Chondrocyte (in vitro differentiated cells): ENCODE results near the gene ATG4D. TPM values are rescaled to one million over a fixed set of nuclear protein-coding genes. Genes with fewer than 3 reads are reported as not detected.

ENCODE experiments used
- DNase-seq: peaks from one replicate; pipeline ENCODE4 v3.0.0; 2021; ENCODE audit warnings: mixed read lengths, low spot score
- H3K27ac Mint-ChIP-seq: one replicate; pipeline ENCODE4 v1.8.0; 2021; ENCODE audit warnings: mild to moderate bottlenecking, moderate library complexity, mixed read lengths; ENCODE audit not compliant: unreplicated experiment
- H3K27me3 Mint-ChIP-seq: 2 replicates; pipeline ENCODE4 v1.8.0; 2021; ENCODE audit warnings: low read depth, mixed read lengths
- H3K36me3 Mint-ChIP-seq: 2 replicates; pipeline ENCODE4 v1.8.0; 2021; ENCODE audit warnings: low read depth, mixed read lengths
- H3K4me1 Mint-ChIP-seq: 2 replicates; pipeline ENCODE4 v1.8.0; 2021; ENCODE audit warnings: low read depth, mild to moderate bottlenecking, mixed read lengths
- H3K4me3 Mint-ChIP-seq: one replicate; pipeline ENCODE4 v1.8.0; 2021; ENCODE audit warnings: mild to moderate bottlenecking, moderate library complexity, mixed read lengths; ENCODE audit not compliant: unreplicated experiment
- H3K9me3 Mint-ChIP-seq: 2 replicates; pipeline ENCODE4 v1.8.0; 2021; ENCODE audit warnings: low read depth, mixed read lengths
- total RNA-seq: library from RNA; stranded (reverse); gene quantifications from 3 replicates; pipeline ENCODE4 v1.2.1, GENCODE V29; 2021
- TF ChIP-seq, protein P1 (sequence below): fragments of 200-600 bp; sonication (generic); IDR thresholded peaks from 2 replicates; pipeline ENCODE4 v1.5.0; 2021; ENCODE audit warnings: antibody characterized with exemption, mild to moderate bottlenecking, moderate library complexity

ATG4D gene
- total RNA-seq, 1 donor from 2014 or later: 23.2 TPM

DNA sequence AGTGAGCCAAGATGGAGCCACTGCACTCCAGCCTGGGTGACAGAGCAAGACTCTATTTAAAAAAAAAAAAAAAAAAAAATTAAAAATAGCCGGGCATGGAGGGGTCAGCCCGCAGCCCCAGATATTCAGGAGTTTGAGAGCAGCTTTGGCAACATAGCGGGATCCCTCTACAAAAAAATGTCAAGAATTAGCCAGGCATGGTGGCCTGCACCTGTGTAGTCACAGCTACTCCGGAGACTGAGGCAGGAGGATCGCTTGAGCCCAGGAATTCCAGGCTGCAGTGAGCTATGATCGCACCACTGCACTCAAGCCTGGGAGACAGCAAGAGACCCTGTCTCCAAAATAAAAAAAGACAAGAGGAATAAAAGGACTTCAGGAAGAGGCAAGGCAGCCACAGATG, 42.7 kb downstream of the ATG4D start:
- Mint-ChIP-seq H3K9me3 (no peaks in the 10 kb centered on the region), H3K27me3 (peaks cover 15% of the 10 kb centered on the region), H3K4me1 (no peaks in the 10 kb centered on the region), H3K4me3 (no peak overlapping the region), H3K27ac (no peak overlapping the region), H3K36me3 (peaks cover 6% of the 10 kb centered on the region)
- TF ChIP-seq, protein P1, sequence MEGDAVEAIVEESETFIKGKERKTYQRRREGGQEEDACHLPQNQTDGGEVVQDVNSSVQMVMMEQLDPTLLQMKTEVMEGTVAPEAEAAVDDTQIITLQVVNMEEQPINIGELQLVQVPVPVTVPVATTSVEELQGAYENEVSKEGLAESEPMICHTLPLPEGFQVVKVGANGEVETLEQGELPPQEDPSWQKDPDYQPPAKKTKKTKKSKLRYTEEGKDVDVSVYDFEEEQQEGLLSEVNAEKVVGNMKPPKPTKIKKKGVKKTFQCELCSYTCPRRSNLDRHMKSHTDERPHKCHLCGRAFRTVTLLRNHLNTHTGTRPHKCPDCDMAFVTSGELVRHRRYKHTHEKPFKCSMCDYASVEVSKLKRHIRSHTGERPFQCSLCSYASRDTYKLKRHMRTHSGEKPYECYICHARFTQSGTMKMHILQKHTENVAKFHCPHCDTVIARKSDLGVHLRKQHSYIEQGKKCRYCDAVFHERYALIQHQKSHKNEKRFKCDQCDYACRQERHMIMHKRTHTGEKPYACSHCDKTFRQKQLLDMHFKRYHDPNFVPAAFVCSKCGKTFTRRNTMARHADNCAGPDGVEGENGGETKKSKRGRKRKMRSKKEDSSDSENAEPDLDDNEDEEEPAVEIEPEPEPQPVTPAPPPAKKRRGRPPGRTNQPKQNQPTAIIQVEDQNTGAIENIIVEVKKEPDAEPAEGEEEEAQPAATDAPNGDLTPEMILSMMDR: no peak
- DNase-seq: no peak

DNA sequence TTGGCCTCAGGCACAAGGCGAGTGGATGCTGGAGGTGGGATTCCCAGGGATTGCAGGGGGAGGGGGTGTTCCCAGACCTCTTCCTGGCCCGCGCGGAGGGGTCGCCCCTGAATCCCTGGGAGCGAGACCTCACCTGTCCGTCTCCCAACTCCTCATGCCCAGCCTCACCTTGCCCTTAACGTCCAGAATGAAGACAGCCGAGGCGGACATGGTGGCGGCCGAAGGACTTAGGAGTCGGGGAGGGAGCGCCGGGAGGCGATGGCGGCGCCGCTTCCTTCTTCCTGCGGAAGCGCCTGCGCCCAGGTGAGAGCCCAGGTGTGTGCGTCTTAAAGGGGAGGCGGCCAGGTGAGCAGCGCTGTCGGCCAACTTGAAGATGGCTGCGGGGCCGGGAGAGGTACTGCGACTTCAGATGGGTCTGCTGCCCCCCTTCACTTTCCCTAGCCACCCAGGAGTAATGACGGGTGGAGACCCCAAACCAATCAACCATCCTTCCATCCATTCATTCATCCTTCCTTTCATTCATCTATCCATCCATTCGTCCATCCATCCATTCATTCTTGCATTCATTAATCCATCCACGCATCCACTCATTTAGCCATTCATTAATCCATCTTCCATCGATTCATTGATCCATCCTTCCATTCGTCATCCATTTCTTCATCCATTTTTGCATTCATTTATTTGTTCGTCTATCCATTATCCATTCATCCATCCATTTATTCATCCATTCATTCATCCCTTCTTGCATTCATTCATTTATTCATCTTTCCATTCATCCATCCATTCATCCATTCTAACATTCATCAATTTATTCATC, 43.5 kb downstream of the ATG4D start, which contains the start of gene AP1M2:
Gene AP1M2 (minus strand): TSS at position 291 of the 817 bp plus-strand sequence. CDS start 81 bp downstream, at position 210.
- no peaks in the 10 kb centered on the region for H3K4me1 Mint-ChIP-seq
- no peak within 1 kb of the TSS for H3K27ac Mint-ChIP-seq
- H3K9me3 Mint-ChIP-seq: no peaks in the 10 kb centered on the region
- TF ChIP-seq, protein P1: no peak
- no peak within 1 kb of the TSS for H3K4me3 Mint-ChIP-seq
- peaks cover 6% of the 10 kb centered on the region for H3K36me3 Mint-ChIP-seq
- no peak for DNase-seq
- peaks cover 15% of the 10 kb centered on the region for H3K27me3 Mint-ChIP-seq

DNA sequence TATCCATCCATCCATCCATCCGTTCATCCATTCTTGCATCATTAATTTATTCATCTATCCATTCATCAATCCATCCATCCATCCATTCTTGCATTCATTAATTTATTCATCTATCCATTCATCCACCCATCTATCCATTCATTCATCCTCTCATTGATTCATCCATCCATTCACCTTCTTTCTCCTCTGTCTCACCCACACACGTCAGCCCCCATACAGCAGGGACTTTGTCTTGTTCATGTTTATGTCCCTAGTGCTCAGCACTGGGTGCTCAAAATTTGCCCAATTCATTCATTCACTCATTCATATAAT, 44.1 kb downstream of the ATG4D start:
- Mint-ChIP-seq H3K4me1 (no peaks in the 10 kb centered on the region), H3K36me3 (peaks cover 6% of the 10 kb centered on the region), H3K27ac (no peak overlapping the region), H3K27me3 (peaks cover 15% of the 10 kb centered on the region), H3K4me3 (no peak overlapping the region), H3K9me3 (no peaks in the 10 kb centered on the region)
- DNase-seq: no peak
- TF ChIP-seq, protein P1: no peak

DNA sequence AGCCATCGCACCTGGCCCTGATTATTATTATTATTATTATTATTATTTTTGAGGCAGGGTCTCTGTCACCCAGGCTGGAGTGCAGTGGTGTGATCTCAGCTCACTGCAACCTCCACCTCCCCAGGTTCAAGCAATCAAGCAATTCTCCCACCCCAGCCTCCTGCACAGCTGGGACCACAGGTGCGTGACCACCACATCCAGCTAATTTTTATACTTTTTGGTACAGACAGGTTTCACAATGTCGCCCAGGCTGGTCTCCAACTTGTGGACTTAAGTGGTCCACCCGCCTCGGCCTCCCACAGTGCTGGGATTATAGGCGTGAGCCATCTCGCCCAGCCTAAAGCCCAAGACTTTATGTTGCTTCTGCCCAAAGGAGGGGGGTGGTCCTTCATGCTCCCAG, 49.4 kb downstream of the ATG4D start:
- DNase-seq: no peak
- Mint-ChIP-seq H3K27ac (no peak overlapping the region), H3K36me3 (no peaks in the 10 kb centered on the region), H3K4me3 (no peak overlapping the region), H3K27me3 (peaks cover 2% of the 10 kb centered on the region), H3K9me3 (no peaks in the 10 kb centered on the region), H3K4me1 (peaks cover 7% of the 10 kb centered on the region)
- TF ChIP-seq, protein P1: no peak

DNA sequence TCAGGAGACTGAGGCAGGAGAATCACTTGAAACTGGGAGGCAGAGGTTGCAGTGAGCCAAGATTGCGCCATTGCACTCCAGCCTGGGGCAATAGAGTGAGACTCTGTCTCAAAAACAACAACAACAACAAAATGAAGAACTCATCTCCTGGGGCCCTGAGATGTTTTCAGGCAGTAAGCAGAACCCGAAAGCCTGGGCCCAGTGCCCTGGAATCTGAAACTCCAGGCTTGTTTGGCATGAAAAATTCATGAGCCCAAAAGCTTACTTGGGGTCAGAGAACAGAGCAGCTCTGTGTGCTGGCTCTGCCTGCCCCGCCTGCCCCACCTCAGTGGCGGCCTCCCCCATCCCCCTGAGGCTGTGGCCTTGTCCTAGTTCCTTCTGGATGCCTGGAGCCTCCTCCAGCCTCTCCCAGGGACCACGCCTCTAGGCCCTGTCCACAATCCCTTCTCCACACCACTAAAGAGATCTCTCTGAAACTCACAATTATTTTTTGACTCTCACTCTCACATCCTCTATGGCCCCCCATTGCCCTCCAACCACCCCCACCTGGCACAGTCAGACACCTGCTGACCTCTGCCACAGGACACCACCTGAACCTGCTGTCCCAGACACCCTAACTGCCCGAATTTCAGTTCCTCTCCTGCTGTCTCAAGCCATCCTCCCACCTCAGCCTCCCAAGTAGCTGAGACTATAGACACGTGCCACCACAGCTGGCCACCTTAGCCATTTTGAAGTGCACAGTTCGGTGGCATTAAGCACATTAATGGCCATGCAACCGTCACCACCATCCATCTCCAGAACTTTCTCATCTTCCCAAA, 50.3 kb downstream of the ATG4D start:
- H3K27ac Mint-ChIP-seq: no peak overlapping the region
- peaks cover 2% of the 10 kb centered on the region for H3K27me3 Mint-ChIP-seq
- H3K4me3 Mint-ChIP-seq: no peak overlapping the region

More for the DNA sequence above, 50.3 kb downstream of the ATG4D start:
- Mint-ChIP-seq H3K36me3 (no peaks in the 10 kb centered on the region), H3K4me1 (peaks cover 7% of the 10 kb centered on the region), H3K9me3 (no peaks in the 10 kb centered on the region)
- DNase-seq: no peak
- TF ChIP-seq, protein P1: no peak
